MG63 (cell line): ENCODE results near the gene NOP10. TPM values are rescaled to one million over a fixed set of nuclear protein-coding genes. Genes with fewer than 3 reads are reported as not detected.
"Not testable (repeated sequence)": the region's sequence is repeated elsewhere in the genome, so short reads cannot be mapped to it uniquely, and the experiment has no call there.

Experiments
- DNase-seq: peaks from one replicate; pipeline ENCODE4 v3.0.0-alpha.2; 2020
- H3K27me3 ChIP-seq: fragments of 250-450 bp; sonication (Bioruptor Pico); 2 replicates; pipeline ENCODE4 v1.5.1; 2020; ENCODE audit warnings: mild to moderate bottlenecking, moderate library complexity
- H3K36me3 ChIP-seq: fragments of 250-450 bp; sonication (Bioruptor Pico); 2 replicates; pipeline ENCODE4 v1.5.1; 2020; ENCODE audit warnings: mild to moderate bottlenecking, moderate library complexity
- H3K4me3 ChIP-seq: fragments of 250-450 bp; sonication (Bioruptor Pico); 2 replicates; pipeline ENCODE4 v1.5.1; 2020; ENCODE audit warnings: mild to moderate bottlenecking, moderate library complexity
- H3K9me3 ChIP-seq: fragments of 250-450 bp; sonication (Bioruptor Pico); 2 replicates; pipeline ENCODE4 v1.5.1; 2020; ENCODE audit warnings: mild to moderate bottlenecking, moderate library complexity
- total RNA-seq: library from RNA; depleted of rRNA; stranded (reverse); fragments of >200 nt; shearing (Covaris generic); gene quantifications from 2 replicates; pipeline ENCODE4 v1.2.3, GENCODE V29; 2014; ENCODE audit warnings: low replicate concordance; rRNA removed

The NOP10 gene
- total RNA-seq = 180 and 290 TPM in 2 replicates

DNA sequence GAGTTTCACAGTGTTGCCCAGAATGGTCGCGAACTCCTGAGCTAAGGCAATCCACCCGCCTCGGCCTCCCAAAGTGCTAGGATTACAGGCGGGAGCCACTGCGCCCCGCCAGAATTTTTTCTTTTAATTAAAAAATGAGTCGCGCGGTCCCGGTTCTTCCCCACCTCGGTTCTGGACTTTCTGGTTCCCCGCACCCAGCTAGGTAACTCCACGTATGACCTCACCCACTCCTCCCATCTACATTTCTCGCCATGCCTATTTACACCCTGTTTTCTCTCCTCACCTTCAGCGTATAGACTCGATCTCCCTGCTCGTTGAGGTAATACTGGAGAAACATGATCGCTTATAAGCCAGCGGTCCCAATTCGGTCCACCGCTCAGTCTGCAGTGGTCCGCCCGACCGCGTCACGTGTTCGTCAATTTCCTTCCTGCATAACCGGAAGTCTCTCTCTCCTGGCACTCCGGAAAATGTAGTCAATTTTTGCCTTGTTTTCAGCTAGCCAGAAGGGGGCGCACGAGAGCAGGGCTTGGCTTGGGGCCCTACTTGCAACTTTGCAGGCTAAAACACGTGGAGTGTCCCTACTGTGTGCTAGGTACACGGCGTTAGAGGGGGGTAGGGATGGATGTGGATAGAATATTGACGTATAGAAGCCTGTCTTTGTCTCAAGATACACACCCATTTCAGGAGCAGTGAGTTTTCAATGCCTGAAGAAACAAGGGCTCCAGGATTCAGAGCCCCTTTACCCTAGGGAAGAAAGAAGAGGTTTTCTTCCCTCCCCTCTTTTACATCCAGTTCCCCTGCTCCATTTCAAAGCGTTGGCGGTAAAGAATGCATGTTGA lies at the start of gene NOP10, which contains the start of gene NUTM1:
Gene NOP10 (minus strand): TSS at position 400 of the 839 bp plus-strand sequence. CDS start 63 bp downstream, at position 337.
Gene NUTM1 (plus strand): TSS at position 579 of the 839 bp plus-strand sequence. CDS start 382 bp downstream, outside the sequence.
- DNase-seq = peak; percentile 87

DNA sequence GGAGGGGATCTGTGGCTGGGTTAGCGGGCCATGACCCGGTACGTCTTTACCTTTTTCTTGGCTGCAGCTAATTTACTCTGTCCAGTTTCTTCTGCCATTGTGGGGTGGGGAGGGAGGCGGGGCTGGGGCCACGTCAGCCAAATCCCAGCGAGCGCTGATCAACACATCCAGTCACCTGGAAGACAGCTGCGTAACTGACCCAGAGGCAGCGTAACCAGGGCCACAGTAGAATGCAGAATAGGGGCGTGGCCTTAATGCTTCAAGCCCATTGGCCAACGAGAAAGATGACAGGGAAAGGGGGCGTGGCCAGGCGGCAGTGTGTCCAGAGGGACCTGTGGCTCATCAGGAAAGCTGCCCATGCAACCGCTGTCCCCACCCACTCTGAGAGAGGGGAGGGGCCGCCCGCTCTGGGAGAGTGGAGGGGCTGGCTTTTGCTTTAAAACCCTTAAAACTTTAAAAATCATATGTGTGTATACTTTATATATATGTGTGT lies 46.7 kb upstream of the NOP10 start:
- H3K9me3 ChIP-seq, DNase-seq, H3K4me3 ChIP-seq: not testable (repeated sequence)

More for the DNA sequence above, at the start of gene NOP10, which contains the start of gene NUTM1:
- peaks cover 28% of the 10 kb centered on the region for H3K36me3 ChIP-seq
- no peaks in the 10 kb centered on the region for H3K9me3 ChIP-seq
- no peaks in the 10 kb centered on the region for H3K27me3 ChIP-seq
- peak within 1 kb of the TSS; percentile 86 for H3K4me3 ChIP-seq

DNA sequence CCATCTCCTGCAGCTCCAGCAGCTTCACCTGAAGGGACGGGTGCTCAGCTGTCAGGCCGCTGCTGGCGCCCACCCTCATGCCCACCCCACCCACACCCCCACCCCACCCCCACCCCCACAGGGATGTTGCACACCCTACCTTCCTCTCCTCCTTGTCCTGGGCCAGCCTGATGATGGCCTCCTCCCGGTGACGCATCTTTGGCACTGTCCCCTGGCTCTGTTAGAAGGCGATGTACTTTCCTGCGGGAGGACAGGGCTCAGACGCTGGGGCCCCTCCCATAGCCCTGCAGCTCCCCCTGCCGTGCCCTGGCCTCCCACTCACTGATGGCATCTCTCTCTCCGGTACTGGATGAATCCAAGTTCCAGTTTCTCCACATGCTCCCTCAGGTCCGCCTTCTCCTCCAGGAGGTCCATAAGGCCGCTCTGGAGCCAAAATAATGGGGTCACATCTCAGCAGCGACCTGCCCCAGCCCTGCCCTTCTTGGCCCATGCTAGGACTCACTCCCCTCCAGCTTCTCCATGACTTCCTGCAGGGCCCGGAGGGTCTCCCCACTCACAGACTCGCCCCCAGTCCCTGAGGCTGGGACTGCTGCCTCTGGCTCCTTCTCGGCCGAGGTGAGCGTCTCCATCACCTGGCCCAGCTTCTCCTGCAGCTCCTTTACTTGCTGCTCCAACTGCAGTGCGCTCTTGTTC lies 39.0 kb upstream of the NOP10 start:
- H3K9me3 ChIP-seq, H3K27me3 ChIP-seq, DNase-seq, H3K36me3 ChIP-seq, H3K4me3 ChIP-seq: not testable (repeated sequence)

More for the DNA sequence above, 46.7 kb upstream of the NOP10 start:
- H3K36me3 ChIP-seq, H3K27me3 ChIP-seq: not testable (repeated sequence)

DNA sequence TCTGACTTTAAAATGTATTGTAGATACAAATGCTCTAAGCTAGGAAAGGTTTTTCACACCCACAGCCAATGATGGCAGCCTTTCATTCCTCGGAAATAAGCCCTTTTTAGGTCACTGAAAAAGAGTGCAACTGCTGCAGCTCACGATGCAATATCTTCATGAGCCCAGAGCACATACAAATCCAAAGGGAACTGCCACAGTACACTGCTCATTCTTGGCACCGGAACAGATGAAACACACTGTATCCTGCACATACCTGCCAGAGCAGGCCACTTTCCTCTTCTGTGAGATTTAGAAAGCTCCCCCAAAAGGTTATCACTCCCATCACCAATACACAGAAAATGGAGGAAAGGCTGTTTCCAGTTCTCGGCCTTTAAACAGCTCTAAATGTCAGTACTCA lies 37.6 kb upstream of the NOP10 start:
- H3K27me3 ChIP-seq, DNase-seq, H3K4me3 ChIP-seq, H3K36me3 ChIP-seq, H3K9me3 ChIP-seq: not testable (repeated sequence)

DNA sequence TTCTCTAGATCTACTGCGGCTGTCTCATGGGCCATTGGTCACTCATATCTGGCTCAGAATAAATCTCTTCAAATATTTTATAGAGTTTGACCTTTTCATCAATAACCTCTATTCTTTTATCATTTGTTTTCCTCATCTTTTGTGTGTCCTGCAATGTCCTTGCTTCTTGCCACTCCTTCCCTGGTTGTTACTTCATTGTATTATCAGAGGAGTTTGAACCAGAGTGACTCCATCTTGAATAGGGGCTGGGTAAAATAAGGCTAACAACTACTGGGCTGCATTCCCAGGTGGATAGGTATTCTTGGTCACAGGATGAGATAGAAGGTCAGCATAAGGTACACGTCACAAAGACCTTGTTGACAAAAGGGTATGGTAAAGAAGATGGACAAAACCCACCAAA lies 33.9 kb upstream of the NOP10 start:
- H3K4me3 ChIP-seq = no peak overlapping the region
- no peaks in the 10 kb centered on the region for H3K9me3 ChIP-seq
- no peaks in the 10 kb centered on the region for H3K36me3 ChIP-seq
- no peak for DNase-seq
- no peaks in the 10 kb centered on the region for H3K27me3 ChIP-seq

DNA sequence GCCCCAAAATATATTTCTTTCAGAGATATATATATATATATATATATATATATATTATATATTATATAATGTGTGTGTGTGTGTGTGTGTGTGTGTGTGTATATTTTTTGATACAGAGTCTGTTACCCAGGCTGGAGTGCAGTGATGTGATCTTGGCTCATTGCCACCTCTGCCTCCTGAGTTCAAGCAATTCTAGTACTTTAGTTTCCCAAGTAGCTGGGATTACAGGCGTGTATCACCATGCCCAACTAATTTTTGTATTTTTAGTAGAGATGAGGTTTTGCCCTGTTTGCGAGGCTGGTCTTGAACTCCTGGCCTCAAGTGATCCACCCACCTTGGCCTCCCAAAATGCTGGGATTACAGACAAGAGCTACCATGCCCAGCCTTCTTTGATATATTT lies 32.6 kb upstream of the NOP10 start:
- H3K9me3 ChIP-seq, H3K36me3 ChIP-seq, H3K4me3 ChIP-seq, DNase-seq, H3K27me3 ChIP-seq: not testable (repeated sequence)

DNA sequence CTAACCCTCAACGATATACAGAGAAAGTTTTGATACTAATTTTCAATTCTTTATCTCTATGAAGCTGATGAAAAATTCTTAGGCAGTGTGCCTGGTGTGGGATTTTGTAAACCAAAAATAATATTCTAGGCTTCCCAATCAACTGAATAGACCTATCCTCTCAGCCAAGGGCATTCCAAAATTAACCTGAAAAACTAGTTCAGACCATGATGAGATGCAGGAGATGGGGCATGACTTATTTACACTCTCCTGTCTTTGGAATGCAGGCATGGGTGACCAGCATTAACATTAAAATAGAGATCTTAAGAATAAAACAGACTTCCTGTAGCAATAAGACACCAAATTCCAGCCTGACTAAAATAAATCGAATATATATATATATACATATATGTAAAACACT lies 31.9 kb upstream of the NOP10 start:
- no peaks in the 10 kb centered on the region for H3K27me3 ChIP-seq
- no peak for DNase-seq
- no peaks in the 10 kb centered on the region for H3K36me3 ChIP-seq
- no peaks in the 10 kb centered on the region for H3K9me3 ChIP-seq
- H3K4me3 ChIP-seq = no peak overlapping the region

DNA sequence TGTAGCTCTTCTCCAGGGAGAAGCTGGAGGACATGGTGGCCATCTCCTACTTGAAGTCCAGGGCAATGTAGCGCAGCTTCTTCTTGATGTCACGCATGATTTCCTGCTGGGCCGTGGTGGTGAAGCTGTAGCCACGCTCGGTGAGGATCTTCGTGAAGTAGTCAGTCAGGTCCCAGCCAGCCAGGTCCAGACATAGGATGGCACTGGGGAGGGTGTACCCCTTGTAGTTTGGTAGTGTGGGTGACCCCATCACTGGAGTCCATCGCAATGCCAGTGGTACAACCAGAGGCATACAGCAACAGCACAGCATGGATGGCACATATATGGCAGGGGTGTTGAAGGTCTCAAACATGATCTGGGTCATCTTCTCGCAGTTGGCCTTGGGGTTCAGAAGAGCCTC lies 31.0 kb upstream of the NOP10 start:
- no peaks in the 10 kb centered on the region for H3K27me3 ChIP-seq
- no peaks in the 10 kb centered on the region for H3K9me3 ChIP-seq
- H3K4me3 ChIP-seq = no peak overlapping the region
- no peaks in the 10 kb centered on the region for H3K36me3 ChIP-seq
- DNase-seq = no peak

DNA sequence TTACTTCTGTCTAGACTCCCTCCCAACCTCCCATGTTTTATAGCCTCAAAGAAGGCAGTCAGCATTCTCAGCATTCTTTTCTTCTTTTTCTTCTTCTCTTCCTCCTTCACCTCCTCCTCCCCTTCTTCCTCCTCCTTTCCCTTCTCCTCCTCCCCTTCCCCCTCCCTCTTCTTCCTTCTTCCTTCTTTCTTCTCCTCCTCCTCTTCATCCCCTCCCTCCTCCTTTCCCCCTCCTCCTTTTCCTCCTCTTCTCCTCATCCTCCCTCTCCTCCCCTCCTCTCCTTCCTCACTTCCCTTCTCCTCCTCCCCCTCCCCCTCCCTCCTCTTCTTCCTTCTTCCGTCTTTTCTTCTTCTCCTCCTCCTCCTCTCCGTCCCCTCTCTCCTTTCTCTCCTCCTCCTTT lies 27.7 kb upstream of the NOP10 start:
- Histone ChIP-seq H3K9me3 (no peaks in the 10 kb centered on the region), H3K4me3 (no peak overlapping the region), H3K27me3 (no peaks in the 10 kb centered on the region), H3K36me3 (no peaks in the 10 kb centered on the region)
- DNase-seq = no peak

DNA sequence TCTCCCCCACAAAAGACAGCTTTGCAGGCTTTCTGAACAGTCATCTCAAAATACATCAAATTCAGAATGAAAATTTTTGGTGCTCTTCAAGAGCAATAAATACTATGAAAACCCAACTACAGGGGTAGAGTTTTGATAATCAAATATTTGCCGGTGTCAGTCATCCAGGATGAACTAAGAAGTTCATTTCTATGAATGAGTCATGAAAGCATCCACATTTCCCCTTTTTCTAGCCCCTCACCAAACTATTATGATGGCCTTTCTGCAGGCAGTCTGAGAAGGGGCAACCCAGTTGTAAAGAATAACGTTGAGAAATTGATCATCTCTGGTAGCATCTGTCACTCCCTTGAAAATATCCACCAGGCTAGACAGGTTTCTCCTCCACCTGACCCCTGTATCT lies 27.2 kb upstream of the NOP10 start:
- no peaks in the 10 kb centered on the region for H3K36me3 ChIP-seq
- no peaks in the 10 kb centered on the region for H3K9me3 ChIP-seq
- DNase-seq = no peak
- no peaks in the 10 kb centered on the region for H3K27me3 ChIP-seq
- no peak overlapping the region for H3K4me3 ChIP-seq

DNA sequence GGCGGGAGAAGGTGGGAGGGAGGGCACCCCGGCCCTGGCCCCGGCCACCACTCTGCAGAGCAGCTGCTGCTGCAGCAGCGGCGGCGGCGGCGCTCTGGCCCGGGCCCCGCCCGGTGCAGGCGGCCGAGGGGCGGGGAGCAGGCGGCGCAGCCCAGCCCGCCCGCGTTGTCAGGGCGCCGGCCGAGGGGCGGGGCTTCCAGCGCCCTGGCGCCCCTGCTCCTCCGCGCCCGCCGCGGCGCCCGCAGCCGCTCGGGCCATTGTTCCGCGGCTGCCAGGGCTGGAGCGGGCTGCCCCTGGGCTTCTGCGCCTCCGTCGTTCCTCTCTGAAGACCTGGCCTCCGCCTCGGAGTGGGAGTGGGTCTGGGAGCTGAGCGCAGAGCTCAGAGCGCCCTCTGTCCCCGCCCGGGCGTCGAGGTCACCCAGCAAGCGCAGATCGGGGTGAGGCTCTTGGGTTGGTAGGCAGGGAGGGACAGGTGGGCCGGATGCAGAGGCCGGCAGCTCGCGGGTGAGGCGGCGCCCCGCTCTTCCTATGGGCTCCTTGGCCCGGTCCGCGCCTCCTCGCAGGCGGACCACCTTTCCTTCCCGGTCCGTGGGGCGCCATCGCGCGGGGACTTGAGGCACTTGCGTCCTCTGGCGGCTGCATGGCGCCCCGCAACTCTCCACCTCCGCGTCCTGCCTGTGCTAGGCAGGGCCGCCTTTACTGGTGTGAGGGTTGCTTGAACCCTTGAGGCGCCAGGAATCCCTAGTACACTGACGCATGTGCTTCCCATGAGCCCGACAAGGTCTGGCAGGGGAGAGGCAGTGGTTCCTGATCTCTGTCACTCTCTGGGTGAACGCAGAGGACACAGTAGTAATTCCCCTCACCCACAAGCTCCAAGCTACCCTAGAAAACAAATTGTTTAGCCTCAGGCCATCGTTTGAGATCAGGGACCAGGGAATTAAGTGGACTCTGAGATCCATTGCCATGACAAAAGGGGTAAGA lies 24.5 kb upstream of the NOP10 start, which contains the start of gene LPCAT4:
Gene LPCAT4 (minus strand): TSS at position 96 of the 981 bp plus-strand sequence. CDS start 96 bp downstream, outside the sequence.
- no peaks in the 10 kb centered on the region for H3K27me3 ChIP-seq
- peak within 1 kb of the TSS; percentile 88 for H3K4me3 ChIP-seq
- no peaks in the 10 kb centered on the region; the same call in 1 of the 2 replicates for H3K36me3 ChIP-seq
- DNase-seq = peak; percentile 81
- no peaks in the 10 kb centered on the region for H3K9me3 ChIP-seq

DNA sequence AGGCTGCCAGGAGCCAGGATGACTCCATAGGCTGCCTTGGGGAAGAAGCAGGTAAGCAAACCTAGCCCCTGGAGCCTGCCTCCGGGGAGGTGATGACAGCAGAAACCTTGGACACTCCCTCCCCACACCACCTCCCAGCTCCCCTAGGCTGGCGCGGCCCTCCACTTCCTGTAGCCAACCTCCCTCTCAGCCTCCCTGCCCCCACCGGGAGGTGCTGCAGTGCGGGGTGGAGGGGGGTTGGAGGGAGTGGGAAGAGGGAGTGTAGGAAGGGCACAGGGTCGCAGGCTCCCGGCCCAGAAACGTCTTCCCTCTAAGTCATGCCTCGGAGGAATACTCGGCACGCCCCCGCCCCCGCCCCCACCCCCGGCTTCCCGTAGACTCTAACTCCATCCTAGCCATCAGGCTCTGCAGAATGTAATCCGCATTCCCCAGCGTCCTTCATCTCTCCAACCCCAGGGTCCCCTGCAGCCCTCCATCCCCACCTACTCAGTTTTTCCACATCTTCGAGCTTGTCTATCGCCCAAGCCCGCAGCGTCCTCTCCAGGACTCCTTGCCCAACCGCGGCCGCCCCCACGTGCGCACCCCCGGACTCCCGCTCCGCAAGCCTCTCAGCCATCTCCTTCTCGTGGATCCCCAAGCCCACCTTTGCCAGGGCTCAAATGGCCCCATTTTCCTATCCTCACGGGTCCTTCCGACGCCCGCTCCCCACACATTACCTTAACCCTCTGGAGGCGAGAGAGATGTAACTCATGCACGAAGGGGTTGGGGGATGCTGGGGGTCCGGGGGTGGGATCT lies 23.5 kb upstream of the NOP10 start:
- H3K27me3 ChIP-seq = no peaks in the 10 kb centered on the region
- peak overlapping the region; percentile 88 for H3K4me3 ChIP-seq
- peak; percentile 59 for DNase-seq
- H3K36me3 ChIP-seq = no peaks in the 10 kb centered on the region; the same call in 1 of the 2 replicates
- no peaks in the 10 kb centered on the region for H3K9me3 ChIP-seq

DNA sequence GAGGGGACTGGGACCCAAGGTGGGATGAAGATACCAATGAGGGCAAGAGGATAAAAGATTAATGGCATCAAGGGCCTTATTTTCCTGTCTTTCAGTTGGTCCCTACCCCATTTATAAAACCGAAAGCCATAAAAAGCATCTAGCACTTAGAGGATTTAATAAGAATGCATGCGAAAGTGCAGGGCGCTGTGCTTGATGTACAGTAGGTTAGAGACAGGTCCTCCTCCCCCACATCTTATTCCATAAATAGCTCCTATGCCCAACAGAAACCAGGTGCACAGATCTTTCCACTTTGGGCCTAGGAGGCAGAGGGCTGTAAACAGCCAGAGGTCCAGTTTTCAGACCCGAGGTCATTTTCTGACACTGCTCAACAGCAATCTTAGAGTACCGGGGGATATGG lies 22.9 kb upstream of the NOP10 start:
- Histone ChIP-seq H3K36me3 (no peaks in the 10 kb centered on the region; the same call in 1 of the 2 replicates), H3K4me3 (peak overlapping the region; percentile 88), H3K9me3 (no peaks in the 10 kb centered on the region), H3K27me3 (no peaks in the 10 kb centered on the region)
- no peak for DNase-seq

DNA sequence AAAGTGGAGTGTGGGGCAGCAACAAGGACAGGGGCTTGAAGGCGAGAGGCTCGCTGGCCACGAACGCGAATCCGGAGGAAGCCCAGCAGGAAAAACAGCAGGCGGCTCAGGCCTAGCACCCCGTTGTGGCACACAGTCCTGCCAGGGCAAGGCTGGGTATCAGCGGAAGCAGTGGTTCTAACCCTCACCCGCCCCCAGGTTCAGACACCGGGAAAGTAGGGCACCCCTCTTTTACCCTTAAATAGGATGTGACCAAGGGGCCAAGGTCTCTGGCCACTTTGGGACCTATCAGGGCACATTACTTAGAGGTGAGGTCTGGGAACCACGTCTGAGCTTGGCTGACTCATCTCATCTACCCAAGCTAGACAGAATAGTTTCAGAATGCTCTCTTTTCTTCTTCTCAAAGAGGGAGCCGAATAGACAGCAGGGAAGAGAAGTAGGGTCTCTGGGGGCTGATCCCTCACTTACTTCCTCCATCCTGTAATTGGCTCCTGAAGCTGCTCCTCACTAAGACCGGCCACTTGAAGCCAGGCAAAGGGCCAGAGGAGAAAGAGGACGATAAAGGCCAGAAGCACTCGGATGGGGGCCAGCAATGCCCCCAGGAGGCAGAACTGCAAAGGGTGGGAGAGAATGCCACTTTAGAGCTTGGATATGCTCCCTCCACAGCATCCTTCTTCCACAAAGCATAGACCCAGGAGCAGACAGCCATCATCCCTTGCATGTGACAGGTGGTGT lies 22.3 kb upstream of the NOP10 start:
- no peak for DNase-seq
- Histone ChIP-seq H3K27me3 (no peaks in the 10 kb centered on the region), H3K36me3 (no peaks in the 10 kb centered on the region; the same call in 1 of the 2 replicates), H3K9me3 (no peaks in the 10 kb centered on the region), H3K4me3 (no peak overlapping the region; the same call in 1 of the 2 replicates)

DNA sequence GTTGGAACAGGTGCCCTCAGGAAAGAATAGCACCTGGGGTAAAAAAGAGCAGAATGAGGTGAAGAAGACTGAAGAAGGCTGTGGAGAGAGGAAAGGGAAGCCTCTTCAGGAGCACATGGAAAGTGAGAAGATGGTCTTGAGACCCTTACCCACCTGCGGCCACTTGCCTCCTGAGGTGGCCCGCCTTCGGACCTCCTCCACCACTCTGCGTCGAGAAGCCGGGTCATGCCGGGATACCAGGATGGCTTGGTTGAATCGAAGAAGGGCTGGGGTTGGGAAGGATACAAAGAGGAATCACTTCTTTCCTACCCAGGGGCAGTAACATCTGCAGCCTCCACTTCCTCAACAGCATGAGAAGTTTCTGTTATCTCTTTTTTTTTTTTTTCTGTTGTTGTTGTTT lies 21.1 kb upstream of the NOP10 start:
- no peaks in the 10 kb centered on the region for H3K9me3 ChIP-seq
- H3K27me3 ChIP-seq = no peaks in the 10 kb centered on the region
- DNase-seq = no peak
- H3K36me3 ChIP-seq = no peaks in the 10 kb centered on the region; the same call in 1 of the 2 replicates
- H3K4me3 ChIP-seq = no peak overlapping the region
